MM.1S (cell line): Measurements from ENCODE around the gene HDAC5.

Experiments used
- EZH2 ChIP-seq: fragments of 300-600 bp; sonication (generic); optimal IDR thresholded peaks from 2 replicates; pipeline ENCODE3; 2017; ENCODE audit warnings: low read depth, mild to moderate bottlenecking, antibody characterized with exemption, low read length, mixed read lengths
- EZH2phosphoT487 ChIP-seq: fragments of 300-600 bp; sonication (generic); IDR thresholded peaks from 2 replicates; pipeline ENCODE4 v1.6.1; 2018; ENCODE audit warnings: antibody characterized with exemption, low read length
- TF ChIP-seq, protein P1 (sequence below): fragments of 300-600 bp; sonication (generic); IDR thresholded peaks from 2 replicates; pipeline ENCODE4 v1.5.1; 2016; ENCODE audit warnings: antibody characterized with exemption, low read length, mixed read lengths

DNA sequence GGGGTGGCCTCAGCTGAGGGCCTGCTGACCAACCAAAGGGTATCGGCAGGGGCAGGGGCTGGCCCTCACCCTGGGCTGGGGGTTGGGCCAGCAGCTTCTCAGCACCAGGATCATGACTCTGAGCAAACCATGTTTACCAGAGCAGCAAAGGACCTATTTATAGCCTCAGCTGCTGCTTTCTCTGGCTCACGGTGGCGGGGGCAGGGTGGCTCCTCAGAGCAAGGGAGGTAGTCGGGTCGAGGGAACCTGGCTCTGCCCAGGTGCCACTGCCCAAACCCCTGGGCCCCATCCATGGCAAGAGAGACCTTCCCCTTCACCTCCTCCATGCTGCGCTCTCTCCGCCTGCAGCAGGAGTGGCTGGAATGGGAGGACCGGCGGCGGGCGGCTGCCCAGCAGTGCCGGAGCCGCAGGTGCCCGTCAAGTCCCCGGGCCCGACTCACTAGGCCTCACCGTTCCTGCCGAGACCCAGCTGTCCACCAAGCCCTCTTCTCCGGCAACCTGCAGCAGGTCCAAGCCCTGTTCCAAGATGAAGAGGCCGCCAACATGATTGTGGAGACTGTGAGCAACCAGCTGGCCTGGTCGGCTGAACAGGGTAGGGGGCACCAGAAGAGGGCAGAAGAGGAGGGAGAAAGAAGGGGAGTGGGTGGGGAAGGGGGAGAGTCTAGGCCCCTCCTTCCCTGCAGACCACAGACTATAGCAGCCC is 47.2 kb upstream of the HDAC5 start, which contains the start of gene ASB16:
- TF ChIP-seq, protein P1, sequence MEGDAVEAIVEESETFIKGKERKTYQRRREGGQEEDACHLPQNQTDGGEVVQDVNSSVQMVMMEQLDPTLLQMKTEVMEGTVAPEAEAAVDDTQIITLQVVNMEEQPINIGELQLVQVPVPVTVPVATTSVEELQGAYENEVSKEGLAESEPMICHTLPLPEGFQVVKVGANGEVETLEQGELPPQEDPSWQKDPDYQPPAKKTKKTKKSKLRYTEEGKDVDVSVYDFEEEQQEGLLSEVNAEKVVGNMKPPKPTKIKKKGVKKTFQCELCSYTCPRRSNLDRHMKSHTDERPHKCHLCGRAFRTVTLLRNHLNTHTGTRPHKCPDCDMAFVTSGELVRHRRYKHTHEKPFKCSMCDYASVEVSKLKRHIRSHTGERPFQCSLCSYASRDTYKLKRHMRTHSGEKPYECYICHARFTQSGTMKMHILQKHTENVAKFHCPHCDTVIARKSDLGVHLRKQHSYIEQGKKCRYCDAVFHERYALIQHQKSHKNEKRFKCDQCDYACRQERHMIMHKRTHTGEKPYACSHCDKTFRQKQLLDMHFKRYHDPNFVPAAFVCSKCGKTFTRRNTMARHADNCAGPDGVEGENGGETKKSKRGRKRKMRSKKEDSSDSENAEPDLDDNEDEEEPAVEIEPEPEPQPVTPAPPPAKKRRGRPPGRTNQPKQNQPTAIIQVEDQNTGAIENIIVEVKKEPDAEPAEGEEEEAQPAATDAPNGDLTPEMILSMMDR: no peak
- no peak for TF ChIP-seq EZH2
- no peak for TF ChIP-seq EZH2phosphoT487
